SK-N-MC (cell line): ENCODE results near the gene ZCCHC24.

Experiments used
- DNase-seq: peaks from one replicate; pipeline ENCODE4 v3.0.0-alpha.2; 2011; ENCODE audit warnings: low read depth, low spot score
- H3K27ac ChIP-seq: fragments of 200-600 bp; sonication (generic); 2 replicates; pipeline ENCODE4 v1.5.1; 2016; ENCODE audit warnings: mixed run types
- H3K36me3 ChIP-seq: fragments of 200-600 bp; sonication (generic); 2 replicates; pipeline ENCODE4 v1.6.1; 2017; ENCODE audit warnings: antibody characterized with exemption, low read length, mixed read lengths; ENCODE audit not compliant: insufficient read depth
- H3K4me3 ChIP-seq: fragments of 200-600 bp; sonication (generic); 2 replicates; pipeline ENCODE4 v1.5.1; 2016
- H3K9ac ChIP-seq: fragments of 200-600 bp; sonication (generic); 2 replicates; pipeline ENCODE4 v1.8.0; 2017; ENCODE audit warnings: mixed run types, mixed read lengths; ENCODE audit not compliant: insufficient read length
- H3K9me3 ChIP-seq: fragments of 200-600 bp; sonication (generic); 2 replicates; pipeline ENCODE4 v1.6.1; 2017; ENCODE audit warnings: low read depth, mild to moderate bottlenecking, antibody characterized with exemption, low read length, moderate library complexity, mixed read lengths
- EZH2 ChIP-seq: fragments of 200-600 bp; sonication (generic); IDR thresholded peaks from one replicate; pipeline ENCODE4 v1.6.1; 2017; ENCODE audit warnings: antibody characterized with exemption
- FOXP2 ChIP-seq: optimal IDR thresholded peaks from 2 replicates; pipeline ENCODE3; 2011; ENCODE audit warnings: mild to moderate bottlenecking, moderate library complexity; ENCODE audit not compliant: insufficient read depth; ENCODE audit errors: extremely low read length, control extremely low read depth
- POLR2AphosphoS5 ChIP-seq: IDR thresholded peaks from 2 replicates; pipeline ENCODE4 v1.6.1; 2012; ENCODE audit warnings: mild to moderate bottlenecking, low read depth, low read length, borderline replicate concordance

The ZCCHC24 gene

GRCh38 chr10:79409726-79410085, 35.7 kb downstream of the ZCCHC24 start:
- DNase-seq = no peak
- no peak overlapping the region for H3K27ac ChIP-seq
- no peaks in the 10 kb centered on the region for H3K9me3 ChIP-seq
- H3K4me3 ChIP-seq = no peak overlapping the region
- no peaks in the 10 kb centered on the region for H3K36me3 ChIP-seq
- H3K9ac ChIP-seq = no peak overlapping the region
- TF ChIP-seq POLR2AphosphoS5 (no peak), EZH2 (no peak)

GRCh38 chr10:79409038-79409725, 36.2 kb downstream of the ZCCHC24 start:
- TF ChIP-seq POLR2AphosphoS5 (no peak), FOXP2 (no peak), EZH2 (no peak)
- Histone ChIP-seq H3K9me3 (no peaks in the 10 kb centered on the region), H3K4me3 (no peak overlapping the region), H3K36me3 (no peaks in the 10 kb centered on the region), H3K27ac (no peak overlapping the region), H3K9ac (no peak overlapping the region)
- DNase-seq = no peak

GRCh38 chr10:79407811-79408795, 37.3 kb downstream of the ZCCHC24 start:
- TF ChIP-seq FOXP2 (no peak), EZH2 (no peak), POLR2AphosphoS5 (no peak)
- DNase-seq = no peak

GRCh38 chr10:79407423-79407796, 38.0 kb downstream of the ZCCHC24 start:
- no peak overlapping the region for H3K27ac ChIP-seq
- no peak overlapping the region for H3K9ac ChIP-seq
- no peak for DNase-seq
- H3K4me3 ChIP-seq = no peak overlapping the region
- no peaks in the 10 kb centered on the region for H3K36me3 ChIP-seq
- no peaks in the 10 kb centered on the region for H3K9me3 ChIP-seq
- TF ChIP-seq FOXP2 (no peak), POLR2AphosphoS5 (no peak), EZH2 (no peak)

More at GRCh38 chr10:79407811-79408795, 37.3 kb downstream of the ZCCHC24 start:
- Histone ChIP-seq H3K36me3 (no peaks in the 10 kb centered on the region), H3K27ac (no peak overlapping the region), H3K4me3 (no peak overlapping the region), H3K9ac (no peak overlapping the region), H3K9me3 (no peaks in the 10 kb centered on the region)

- Histone ChIP-seq H3K9ac (no peak overlapping the region), H3K36me3 (no peaks in the 10 kb centered on the region), H3K9me3 (no peaks in the 10 kb centered on the region), H3K4me3 (no peak overlapping the region), H3K27ac (no peak overlapping the region)
- TF ChIP-seq EZH2 (no peak), FOXP2 (no peak), POLR2AphosphoS5 (no peak)
- DNase-seq = no peak
These were observed 38.6 kb downstream of the ZCCHC24 start for GRCh38 chr10:79406683-79407422.

GRCh38 chr10:79405995-79406515, 39.4 kb downstream of the ZCCHC24 start:
- no peak overlapping the region for H3K4me3 ChIP-seq
- no peak for DNase-seq
- H3K36me3 ChIP-seq = no peaks in the 10 kb centered on the region
- no peak overlapping the region for H3K9ac ChIP-seq
- no peaks in the 10 kb centered on the region for H3K9me3 ChIP-seq
- TF ChIP-seq FOXP2 = no peak
- TF ChIP-seq POLR2AphosphoS5 = no peak
- no peak for TF ChIP-seq EZH2
- peak overlapping the region; percentile 91; the same call in 1 of the 2 replicates for H3K27ac ChIP-seq

- TF ChIP-seq POLR2AphosphoS5 (0 out of 2 replicates have a peak, but pooled peaks have one; percentile 20), EZH2 (no peak)
- H3K9ac ChIP-seq = no peak overlapping the region
- peak overlapping the region; percentile 91 for H3K27ac ChIP-seq
- no peaks in the 10 kb centered on the region for H3K9me3 ChIP-seq
- no peak for DNase-seq
- no peak overlapping the region for H3K4me3 ChIP-seq
- no peaks in the 10 kb centered on the region for H3K36me3 ChIP-seq
These were observed 40.0 kb downstream of the ZCCHC24 start for GRCh38 chr10:79405221-79405994.

GRCh38 chr10:79404690-79405131, 40.7 kb downstream of the ZCCHC24 start:
- no peak for DNase-seq
- no peaks in the 10 kb centered on the region for H3K9me3 ChIP-seq
- H3K36me3 ChIP-seq = no peaks in the 10 kb centered on the region
- H3K4me3 ChIP-seq = peak overlapping the region; percentile 36
- H3K27ac ChIP-seq = peak overlapping the region; percentile 91
- TF ChIP-seq POLR2AphosphoS5 = no peak
- no peak for TF ChIP-seq EZH2
- TF ChIP-seq FOXP2 = no peak
- H3K9ac ChIP-seq = no peak overlapping the region
